ENCODE measurements around the gene ZNF598. TPM values are rescaled to one million over a fixed set of nuclear protein-coding genes. Genes with fewer than 3 reads are reported as not detected.
A peak's percentile ranks its signal among the peaks of the same experiment; 100 is the strongest.

Gene ZNF598
- total and polyA plus RNA-seq, 2 of the 13 experiments (the other 11 are each of a cell fraction or from before 2014, with no cell fraction given): 13.5 to 14.2 TPM

- TF ChIP-seq ZNF652 (CRISPR knock-in tag; IDR thresholded peaks at IDR 0.05; ENCODE audit: borderline replicate concordance, low read depth) (no peak), DPF2 (CRISPR knock-in tag; IDR thresholded peaks at IDR 0.05; ENCODE audit: borderline replicate concordance, low read depth) (no peak), ERF (CRISPR knock-in tag; IDR thresholded peaks at IDR 0.05) (no peak), ZSCAN21 (CRISPR knock-in tag; IDR thresholded peaks at IDR 0.05; ENCODE audit: borderline replicate concordance) (0 out of 2 replicates have a peak, but pooled peaks have one; percentile 19), MLLT10 (CRISPR knock-in tag; IDR thresholded peaks at IDR 0.05) (no peak), KMT2B (CRISPR knock-in tag; IDR thresholded peaks at IDR 0.05) (no peak), NFKBIZ (CRISPR knock-in tag; IDR thresholded peaks at IDR 0.05) (no peak), ZNF547 (CRISPR knock-in tag; IDR thresholded peaks at IDR 0.05) (no peak), JUNB (CRISPR knock-in tag; IDR thresholded peaks at IDR 0.05; ENCODE audit: borderline replicate concordance) (no peak), GMEB1 (CRISPR knock-in tag; IDR thresholded peaks at IDR 0.05; ENCODE audit: borderline replicate concordance) (no peak), MNT (IDR thresholded peaks at IDR 0.05) (peak; percentile 96), TRAFD1 (CRISPR knock-in tag; IDR thresholded peaks at IDR 0.05; ENCODE audit: borderline replicate concordance) (no peak), HOXA5 (CRISPR knock-in tag; IDR thresholded peaks at IDR 0.05) (no peak), MYC (CRISPR knock-in tag; IDR thresholded peaks at IDR 0.05; ENCODE audit: borderline replicate concordance) (0 out of 2 replicates have a peak, but pooled peaks have one; percentile 7), ZSCAN9 (CRISPR knock-in tag; IDR thresholded peaks at IDR 0.05; ENCODE audit: borderline replicate concordance) (no peak), ZBTB39 (CRISPR knock-in tag; IDR thresholded peaks at IDR 0.05) (no peak), TFDP1 (CRISPR knock-in tag; IDR thresholded peaks at IDR 0.05; ENCODE audit: borderline replicate concordance) (no peak), HIC2 (CRISPR knock-in tag; IDR thresholded peaks at IDR 0.05; ENCODE audit: low read depth) (no peak), HNRNPL (IDR thresholded peaks at IDR 0.05; ENCODE audit: low read depth, low read length) (no peak), PHB2 (IDR thresholded peaks at IDR 0.05; ENCODE audit: partially characterized antibody) (no peak)
These were observed 18.5 kb downstream of the ZNF598 start (continued) for GRCh38 chr16:1991135-1991551.

Data from HepG2 (cell line).